Pons (tissue), 1 donor: ENCODE data around the gene AOC1.

ENCODE experiments used
- DNase-seq: peaks from one replicate; pipeline ENCODE4 v3.0.0-alpha.2; 2016; ENCODE audit warnings: low spot score

AOC1 gene

GRCh38 chr7:150835702-150836280 lies 16.5 kb upstream of the AOC1 start:
- DNase-seq: no peak

- no peak for DNase-seq
Measured at GRCh38 chr7:150838965-150839650, 13.2 kb upstream of the AOC1 start.

GRCh38 chr7:150842018-150842417 lies 10.3 kb upstream of the AOC1 start:
- DNase-seq: no peak

GRCh38 chr7:150842716-150843115 lies 9.6 kb upstream of the AOC1 start:
- no peak for DNase-seq

GRCh38 chr7:150845421-150845861 lies 6.9 kb upstream of the AOC1 start:
- DNase-seq: peak; percentile 69

GRCh38 chr7:150846291-150847115 lies 5.8 kb upstream of the AOC1 start:
- DNase-seq: no peak

- no peak for DNase-seq
Measured at GRCh38 chr7:150847536-150847935, 4.8 kb upstream of the AOC1 start.

GRCh38 chr7:150848111-150848510 lies 4.2 kb upstream of the AOC1 start:
- no peak for DNase-seq

- no peak for DNase-seq
Measured at GRCh38 chr7:150848561-150849115, 3.7 kb upstream of the AOC1 start.

GRCh38 chr7:150849204-150849775 lies 3.0 kb upstream of the AOC1 start:
- DNase-seq: no peak

GRCh38 chr7:150850273-150850672 lies 2.0 kb upstream of the AOC1 start:
- no peak for DNase-seq

- DNase-seq: no peak
Measured at GRCh38 chr7:150851492-150852370, 586 bp upstream of the AOC1 start.

GRCh38 chr7:150854066-150855000 lies 2.0 kb downstream of the AOC1 start:
- no peak for DNase-seq

- no peak for DNase-seq
Measured at GRCh38 chr7:150855046-150855445, 2.7 kb downstream of the AOC1 start.

- DNase-seq: no peak
Measured at GRCh38 chr7:150855476-150856302, 3.4 kb downstream of the AOC1 start.

- DNase-seq: no peak
Measured at GRCh38 chr7:150856303-150857275, 4.3 kb downstream of the AOC1 start.

- no peak for DNase-seq
Measured at GRCh38 chr7:150857276-150858055, 5.1 kb downstream of the AOC1 start.
